ENCODE data around the gene MED16. TPM values are rescaled to one million over a fixed set of nuclear protein-coding genes. Genes with fewer than 3 reads are reported as not detected.
A peak's percentile ranks its signal among the peaks of the same experiment; 100 is the strongest.

MED16 gene
- total and polyA plus RNA-seq, 8 donors = 16.7 to 126 (median 74.0) TPM

DNA sequence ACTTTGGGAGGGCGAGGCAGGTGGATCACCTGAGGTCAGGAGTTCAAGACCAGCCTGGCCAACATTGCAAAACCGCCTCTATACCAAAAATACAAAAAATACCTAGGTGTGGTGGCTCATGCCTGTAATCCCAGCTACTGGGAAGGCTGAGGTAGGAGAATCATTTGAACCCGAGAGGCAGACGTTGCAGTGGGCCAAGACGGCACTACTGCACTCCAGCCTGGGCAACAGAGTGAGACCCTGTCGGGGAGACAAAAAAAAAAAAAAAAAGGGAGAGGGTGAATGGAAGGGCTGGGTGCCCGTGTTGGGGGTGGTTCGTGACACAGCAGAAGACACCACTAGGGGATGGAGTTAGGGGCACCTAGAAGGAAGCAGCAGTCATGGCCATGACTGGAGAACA, 22.7 kb downstream of the MED16 start:
- DNase-seq = no peak
- Histone ChIP-seq H3K27me3 (no peaks in the 10 kb centered on the region), H3K4me1 (peaks cover 12 to 52% (median 33%) of the 10 kb centered on the region in 4 donors), H3K27ac (peak overlapping the region in 4 of 5 donors; percentile 78 to 90 (median 84)), H3K4me3 (no peak overlapping the region), H3K9me3 (no peaks in the 10 kb centered on the region), H3K36me3 (peaks cover 18 to 75% (median 67%) of the 10 kb centered on the region in 4 donors)
- TF ChIP-seq POLR2A (IDR thresholded peaks at IDR 0.05) (no peak), EP300 (IDR thresholded peaks at IDR 0.05) (no peak), POLR2AphosphoS5 (IDR thresholded peaks at IDR 0.05) (no peak)
- TF ChIP-seq, protein P1, sequence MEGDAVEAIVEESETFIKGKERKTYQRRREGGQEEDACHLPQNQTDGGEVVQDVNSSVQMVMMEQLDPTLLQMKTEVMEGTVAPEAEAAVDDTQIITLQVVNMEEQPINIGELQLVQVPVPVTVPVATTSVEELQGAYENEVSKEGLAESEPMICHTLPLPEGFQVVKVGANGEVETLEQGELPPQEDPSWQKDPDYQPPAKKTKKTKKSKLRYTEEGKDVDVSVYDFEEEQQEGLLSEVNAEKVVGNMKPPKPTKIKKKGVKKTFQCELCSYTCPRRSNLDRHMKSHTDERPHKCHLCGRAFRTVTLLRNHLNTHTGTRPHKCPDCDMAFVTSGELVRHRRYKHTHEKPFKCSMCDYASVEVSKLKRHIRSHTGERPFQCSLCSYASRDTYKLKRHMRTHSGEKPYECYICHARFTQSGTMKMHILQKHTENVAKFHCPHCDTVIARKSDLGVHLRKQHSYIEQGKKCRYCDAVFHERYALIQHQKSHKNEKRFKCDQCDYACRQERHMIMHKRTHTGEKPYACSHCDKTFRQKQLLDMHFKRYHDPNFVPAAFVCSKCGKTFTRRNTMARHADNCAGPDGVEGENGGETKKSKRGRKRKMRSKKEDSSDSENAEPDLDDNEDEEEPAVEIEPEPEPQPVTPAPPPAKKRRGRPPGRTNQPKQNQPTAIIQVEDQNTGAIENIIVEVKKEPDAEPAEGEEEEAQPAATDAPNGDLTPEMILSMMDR (IDR thresholded peaks at IDR 0.05) = no peak
- WGBS, 5 donors = 84 to 93% (median 88%) methylated on average over 8 of the region's 8 CpGs
- intact Hi-C loops (cut with DNase I; ENCODE audit: low total_unique reads) = no loop called here

DNA sequence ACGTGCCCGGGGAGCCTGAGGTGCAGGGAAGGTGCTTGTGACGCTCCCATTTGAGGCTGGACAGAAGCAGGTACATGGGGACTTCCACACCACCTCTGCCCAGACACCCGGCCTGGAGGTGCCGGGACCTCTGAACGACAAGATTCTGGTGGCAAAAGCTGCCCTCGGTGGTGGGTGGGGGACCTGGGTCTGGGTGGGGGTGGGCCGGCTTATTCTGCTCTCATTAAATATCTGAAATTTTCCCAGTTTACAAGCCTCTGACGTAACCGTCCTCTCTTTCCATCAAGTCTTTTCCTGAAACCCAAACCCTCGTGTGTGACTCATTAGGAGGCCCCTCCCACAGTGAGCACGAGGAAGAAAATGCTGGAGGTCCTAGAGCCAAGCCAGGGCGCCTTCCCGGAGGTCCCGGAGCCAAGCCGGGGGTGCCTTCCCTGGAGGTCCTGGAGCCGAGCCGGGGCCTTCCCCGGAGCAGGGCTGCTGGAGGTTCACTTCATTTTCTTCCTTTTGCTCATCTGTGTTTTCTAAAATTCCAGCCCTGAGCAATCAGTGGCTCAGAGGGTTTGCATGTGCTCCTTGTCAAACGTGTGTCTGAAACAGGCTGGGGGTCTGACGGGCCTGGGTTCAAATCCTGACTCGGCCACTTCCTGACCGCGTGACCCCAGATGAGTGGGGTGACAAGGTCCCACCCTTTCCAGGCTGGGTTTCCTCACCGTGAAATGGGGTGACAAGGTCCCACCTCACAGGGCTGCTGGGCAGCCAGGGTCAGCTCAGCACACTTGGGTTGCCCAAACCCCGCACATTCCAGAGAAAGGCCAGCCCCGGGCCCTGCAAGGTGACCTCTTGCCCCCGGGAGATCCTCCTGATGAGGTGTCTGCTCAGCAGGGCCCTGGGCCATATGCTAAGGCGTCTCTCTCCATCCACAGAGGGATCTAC, 23.5 kb downstream of the MED16 start:
- DNase-seq = peak in 1 of 2 donors; percentile 79
- Histone ChIP-seq H3K27ac (peak overlapping the region; percentile 58 to 90 (median 84)), H3K4me1 (peaks cover 12 to 52% (median 33%) of the 10 kb centered on the region in 4 donors), H3K9me3 (no peaks in the 10 kb centered on the region), H3K36me3 (peaks cover 16 to 67% (median 59%) of the 10 kb centered on the region in 4 donors), H3K27me3 (no peaks in the 10 kb centered on the region), H3K4me3 (no peak overlapping the region)
- 67 to 77% (median 69%) methylated on average over 26 to 29 of the region's 29 CpGs for WGBS, 5 donors
- peak in 1 of 3 donors; percentile 50 for TF ChIP-seq POLR2AphosphoS5 (IDR thresholded peaks at IDR 0.05)
- TF ChIP-seq, protein P1 (IDR thresholded peaks at IDR 0.05) = no peak
- TF ChIP-seq EP300 (IDR thresholded peaks at IDR 0.05) = no peak
- intact Hi-C loops (cut with DNase I; ENCODE audit: low total_unique reads) = loop anchor here (5.0 kb wide), 1 partner anchor 48 kb away; the partner anchor contains the start of gene KISS1R

DNA sequence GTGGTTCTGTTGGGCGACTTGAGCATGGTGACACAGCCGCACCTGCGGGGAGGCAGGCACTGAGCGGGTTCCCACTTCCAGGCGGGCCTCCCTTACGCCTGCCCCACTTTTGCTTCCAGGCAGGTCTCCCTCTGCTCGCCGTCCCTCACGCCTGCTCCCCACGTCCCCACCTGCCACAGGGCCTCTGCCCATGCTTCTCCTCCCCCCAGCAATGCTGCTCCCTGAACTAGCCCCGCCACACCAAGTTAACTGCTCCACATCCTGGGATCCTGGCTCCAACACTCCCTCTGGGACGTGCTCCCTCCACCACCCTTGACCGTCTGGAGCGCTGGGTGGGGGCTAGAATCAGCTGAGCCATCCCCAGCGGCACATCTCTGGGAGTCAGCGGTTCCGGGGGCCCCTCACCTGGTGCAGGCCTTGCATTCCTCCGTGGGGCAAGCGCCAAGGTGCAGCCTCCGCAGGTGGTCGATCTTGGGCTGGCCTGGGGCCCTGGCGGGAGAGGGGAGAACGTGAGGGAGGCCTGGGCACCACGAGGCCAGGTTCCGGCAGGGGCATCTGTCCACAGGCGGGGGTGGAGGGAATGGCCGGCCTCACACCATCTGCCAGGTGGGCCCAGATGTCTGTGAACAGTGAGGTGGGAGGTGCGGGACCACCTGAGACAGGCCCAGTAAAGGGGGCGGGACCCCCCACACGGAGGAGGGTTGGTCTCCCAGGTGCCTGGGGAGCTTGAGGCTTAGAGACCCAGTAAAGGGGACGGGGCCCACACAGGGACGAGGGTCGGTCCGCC, 24.3 kb downstream of the MED16 start:
- no peak for TF ChIP-seq POLR2A (IDR thresholded peaks at IDR 0.05)
- TF ChIP-seq, protein P1 (IDR thresholded peaks at IDR 0.05) = no peak
- Histone ChIP-seq H3K27ac (peak overlapping the region; percentile 58 to 90 (median 84)), H3K4me3 (no peak overlapping the region), H3K4me1 (peaks cover 17 to 58% (median 36%) of the 10 kb centered on the region in 4 donors), H3K27me3 (no peaks in the 10 kb centered on the region), H3K36me3 (peaks cover 16 to 58% (median 50%) of the 10 kb centered on the region in 4 donors), H3K9me3 (no peaks in the 10 kb centered on the region)
- no peak for DNase-seq
- WGBS, 5 donors = 85 to 94% (median 92%) methylated on average over 29 to 34 of the region's 34 CpGs
- intact Hi-C loops (cut with DNase I; ENCODE audit: low total_unique reads) = loop anchor here (5.0 kb wide), 1 partner anchor 49 kb away; the partner anchor contains the start of gene KISS1R

DNA sequence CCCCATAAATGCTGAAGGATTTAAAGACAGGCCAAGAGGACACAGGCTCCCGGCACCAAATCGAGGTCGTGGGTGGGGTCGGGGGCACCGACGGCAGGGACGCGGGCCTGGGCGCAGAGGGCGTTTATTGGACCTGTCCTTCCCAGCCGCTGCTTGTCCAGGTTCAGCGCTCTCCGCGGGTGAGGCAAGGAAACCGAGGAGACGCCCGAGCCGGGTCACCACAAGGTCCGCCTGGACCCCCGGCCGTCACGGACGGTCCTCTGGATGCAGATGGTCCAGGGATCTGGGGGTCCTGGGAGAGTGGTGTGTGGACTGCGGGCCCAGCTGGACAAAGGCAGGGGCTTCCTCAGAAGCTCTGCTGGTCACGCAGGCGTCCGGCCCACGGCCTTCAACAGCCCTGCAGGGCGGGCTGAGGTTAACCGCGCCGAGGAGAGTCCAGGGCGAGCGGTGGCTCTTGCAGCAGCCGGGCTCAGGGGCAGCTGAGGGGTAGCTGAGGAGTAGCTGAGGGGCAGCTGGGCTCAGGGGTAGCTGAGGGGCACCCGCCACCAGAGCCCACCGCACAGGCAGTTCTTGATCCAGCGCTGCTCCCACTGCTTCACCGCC, 25.0 kb downstream of the MED16 start:
- H3K27ac ChIP-seq = peak overlapping the region in 2 of 5 donors; percentile 85 to 90
- peaks cover 16 to 53% (median 46%) of the 10 kb centered on the region in 4 donors for H3K36me3 ChIP-seq
- H3K4me1 ChIP-seq = peaks cover 22 to 59% (median 40%) of the 10 kb centered on the region in 4 donors
- H3K27me3 ChIP-seq = peaks cover 0 to 2% (median 0%) of the 10 kb centered on the region in 3 donors
- WGBS, 5 donors = 93 to 97% (median 94%) methylated on average over 33 to 39 of the region's 39 CpGs
- H3K9me3 ChIP-seq = no peaks in the 10 kb centered on the region
- H3K4me3 ChIP-seq = no peak overlapping the region
- no peak for DNase-seq
- intact Hi-C loops (cut with DNase I; ENCODE audit: low total_unique reads) = loop anchor here (5.0 kb wide), 1 partner anchor 49 kb away; the partner anchor contains the start of gene KISS1R
- TF ChIP-seq POLR2AphosphoS5 (IDR thresholded peaks at IDR 0.05) (no peak), POLR2A (IDR thresholded peaks at IDR 0.05) (no peak), EP300 (IDR thresholded peaks at IDR 0.05) (no peak)
- TF ChIP-seq, protein P1 (IDR thresholded peaks at IDR 0.05) = no peak

All from stomach (tissue), 9 donors.